Measurements from ENCODE around the gene UFSP2.

DNA sequence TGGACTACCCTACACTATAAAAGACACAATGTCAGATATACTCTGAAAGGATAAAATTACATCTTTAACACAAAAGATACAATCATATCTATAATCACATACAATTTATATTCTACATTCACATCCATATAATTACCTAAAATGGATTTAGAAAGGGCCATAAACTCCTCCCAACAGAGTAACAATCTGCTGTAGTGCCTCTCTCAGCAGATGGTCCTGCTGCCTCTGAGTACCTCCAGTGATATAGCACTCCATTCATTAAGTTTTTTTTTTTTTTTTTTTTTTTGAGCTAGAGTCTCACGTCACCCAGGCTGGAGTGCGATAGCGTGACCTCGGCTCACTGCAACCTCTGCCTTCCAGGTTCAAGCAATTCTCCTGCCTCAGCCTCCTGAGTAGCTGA, 21.7 kb downstream of the UFSP2 start:
- TF ChIP-seq, protein P1, sequence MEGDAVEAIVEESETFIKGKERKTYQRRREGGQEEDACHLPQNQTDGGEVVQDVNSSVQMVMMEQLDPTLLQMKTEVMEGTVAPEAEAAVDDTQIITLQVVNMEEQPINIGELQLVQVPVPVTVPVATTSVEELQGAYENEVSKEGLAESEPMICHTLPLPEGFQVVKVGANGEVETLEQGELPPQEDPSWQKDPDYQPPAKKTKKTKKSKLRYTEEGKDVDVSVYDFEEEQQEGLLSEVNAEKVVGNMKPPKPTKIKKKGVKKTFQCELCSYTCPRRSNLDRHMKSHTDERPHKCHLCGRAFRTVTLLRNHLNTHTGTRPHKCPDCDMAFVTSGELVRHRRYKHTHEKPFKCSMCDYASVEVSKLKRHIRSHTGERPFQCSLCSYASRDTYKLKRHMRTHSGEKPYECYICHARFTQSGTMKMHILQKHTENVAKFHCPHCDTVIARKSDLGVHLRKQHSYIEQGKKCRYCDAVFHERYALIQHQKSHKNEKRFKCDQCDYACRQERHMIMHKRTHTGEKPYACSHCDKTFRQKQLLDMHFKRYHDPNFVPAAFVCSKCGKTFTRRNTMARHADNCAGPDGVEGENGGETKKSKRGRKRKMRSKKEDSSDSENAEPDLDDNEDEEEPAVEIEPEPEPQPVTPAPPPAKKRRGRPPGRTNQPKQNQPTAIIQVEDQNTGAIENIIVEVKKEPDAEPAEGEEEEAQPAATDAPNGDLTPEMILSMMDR (IDR thresholded peaks at IDR 0.05) = no peak
- TF ChIP-seq POLR2AphosphoS5 (IDR thresholded peaks at IDR 0.05) (no peak), EP300 (IDR thresholded peaks at IDR 0.05) (no peak)

Measured in upper lobe of left lung (tissue), 4 donors.